ENCODE results near the gene FBXO44. TPM values are rescaled to one million over a fixed set of nuclear protein-coding genes. Genes with fewer than 3 reads are reported as not detected.

Gene FBXO44
- total RNA-seq, 1 donor from 2014 or later, result 20.4 TPM

DNA sequence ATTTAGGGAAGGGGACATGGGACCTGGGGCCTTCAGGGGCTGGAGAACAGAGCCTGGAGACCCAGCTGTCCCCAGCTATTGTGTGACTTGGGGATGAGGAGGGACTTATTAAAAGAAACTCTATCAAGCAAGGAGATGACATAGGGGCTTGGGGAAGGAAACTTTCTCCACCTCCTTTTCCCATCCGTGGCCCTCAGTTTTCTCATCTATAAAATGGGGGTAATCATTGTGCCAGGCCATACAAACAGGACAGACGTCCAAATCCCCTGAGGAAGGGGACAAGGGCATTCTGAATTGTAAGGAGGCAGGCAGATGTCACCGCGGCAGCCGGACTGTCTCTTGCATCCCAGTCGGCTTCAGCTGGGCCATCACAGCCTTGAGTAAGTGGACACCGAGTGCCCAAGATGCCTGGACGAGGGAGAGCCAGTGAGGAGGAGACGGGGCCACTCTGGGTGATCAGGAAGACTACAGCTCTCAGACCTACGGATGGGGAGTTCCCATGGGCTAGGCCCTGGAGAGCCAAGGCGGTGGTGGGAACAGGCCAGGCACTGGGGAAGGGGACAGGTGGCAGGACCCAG, 2.4 kb upstream of the FBXO44 start:
- intact Hi-C loops (cut with micrococcal nuclease), result loop anchor here (10.0 kb wide), 1 partner anchor 63 kb away; no protein-coding TSS in a partner anchor
- no peak for DNase-seq
- no peak for ATAC-seq

GRCh38 chr1:11653101-11653860, 1.4 kb upstream of the FBXO44 start:
- intact Hi-C loops (cut with micrococcal nuclease), result loop anchor here (10.0 kb wide), 1 partner anchor 62 kb away; no protein-coding TSS in a partner anchor
- no peak for DNase-seq
- no peak for ATAC-seq

GRCh38 chr1:11653861-11654136, 878 bp upstream of the FBXO44 start:
- intact Hi-C loops (cut with micrococcal nuclease), result loop anchor here (10.0 kb wide), 1 partner anchor 61 kb away; no protein-coding TSS in a partner anchor
- ATAC-seq (no peak), DNase-seq (no peak)

GRCh38 chr1:11654939-11655808, 497 bp downstream of the FBXO44 start:
- no peak for DNase-seq
- intact Hi-C loops (cut with micrococcal nuclease), result loop anchor here (10.0 kb wide), 1 partner anchor 60 kb away; no protein-coding TSS in a partner anchor
- peak; percentile 6 for ATAC-seq

GRCh38 chr1:11657654-11658053, 3.0 kb downstream of the FBXO44 start:
- no peak for ATAC-seq
- DNase-seq, result no peak
- intact Hi-C loops (cut with micrococcal nuclease), result loop anchor here (10.0 kb wide), 1 partner anchor 57 kb away; no protein-coding TSS in a partner anchor

DNA sequence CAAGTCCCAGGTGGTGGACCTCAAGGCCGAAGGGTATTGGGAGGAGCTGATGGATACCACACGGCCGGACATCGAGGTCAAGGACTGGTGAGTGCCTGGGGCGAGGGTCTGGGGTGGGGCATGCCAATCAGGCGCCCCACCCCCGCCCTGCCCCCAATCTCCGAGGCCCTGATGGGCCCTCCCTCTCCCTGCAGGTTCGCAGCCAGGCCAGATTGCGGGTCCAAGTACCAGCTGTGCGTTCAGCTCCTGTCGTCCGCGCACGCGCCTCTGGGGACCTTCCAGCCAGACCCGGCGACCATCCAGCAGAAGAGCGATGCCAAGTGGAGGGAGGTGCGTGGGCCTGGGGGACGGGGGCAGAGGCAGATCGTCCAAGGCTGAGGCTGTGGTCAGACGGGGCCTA, 3.9 kb downstream of the FBXO44 start:
- DNase-seq, result no peak
- ATAC-seq, result no peak
- intact Hi-C loops (cut with micrococcal nuclease), result loop anchor here (10.0 kb wide), 1 partner anchor 56 kb away; no protein-coding TSS in a partner anchor

GRCh38 chr1:11659748-11660147, 5.1 kb downstream of the FBXO44 start:
- DNase-seq, result no peak
- intact Hi-C loops (cut with micrococcal nuclease), result loop anchor here (10.0 kb wide), 1 partner anchor 55 kb away; no protein-coding TSS in a partner anchor
- ATAC-seq, result no peak

GRCh38 chr1:11661103-11661502, 6.4 kb downstream of the FBXO44 start:
- no peak for DNase-seq
- intact Hi-C loops (cut with micrococcal nuclease), result no loop called here

GRCh38 chr1:11664336-11665065, 9.8 kb downstream of the FBXO44 start:
- intact Hi-C loops (cut with micrococcal nuclease), result no loop called here
- DNase-seq, result peak; percentile 65

More at GRCh38 chr1:11661103-11661502, 6.4 kb downstream of the FBXO44 start:
- ATAC-seq, result no peak

GRCh38 chr1:11668516-11668915, 13.8 kb downstream of the FBXO44 start:
- intact Hi-C loops (cut with micrococcal nuclease), result no loop called here
- ATAC-seq (no peak), DNase-seq (no peak)

More at GRCh38 chr1:11664336-11665065, 9.8 kb downstream of the FBXO44 start:
- ATAC-seq, result peak; percentile 50

DNA sequence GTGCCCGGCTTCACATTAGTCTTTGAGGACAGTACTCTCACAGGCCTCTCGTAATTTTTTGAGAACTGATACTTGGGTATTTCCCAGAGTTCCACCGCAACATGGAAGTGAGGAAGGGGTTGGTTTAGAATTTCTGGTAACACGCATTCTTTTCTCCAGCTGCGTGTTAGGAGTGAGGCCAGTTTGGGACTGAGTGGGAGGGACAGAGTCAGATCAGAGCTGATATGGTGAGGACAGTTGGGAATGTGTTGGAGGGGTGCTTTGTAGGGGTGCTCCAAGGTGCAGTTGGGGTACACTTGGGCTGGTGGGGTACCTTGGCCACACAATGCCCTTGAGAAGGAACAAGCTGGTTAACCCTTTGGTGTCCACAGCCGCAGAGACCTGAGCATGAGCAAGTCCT, 16.1 kb downstream of the FBXO44 start:
- ATAC-seq (no peak), DNase-seq (no peak)
- intact Hi-C loops (cut with micrococcal nuclease), result no loop called here

GRCh38 chr1:11671205-11671543, 16.5 kb downstream of the FBXO44 start:
- intact Hi-C loops (cut with micrococcal nuclease), result no loop called here
- no peak for ATAC-seq
- no peak for DNase-seq

DNA sequence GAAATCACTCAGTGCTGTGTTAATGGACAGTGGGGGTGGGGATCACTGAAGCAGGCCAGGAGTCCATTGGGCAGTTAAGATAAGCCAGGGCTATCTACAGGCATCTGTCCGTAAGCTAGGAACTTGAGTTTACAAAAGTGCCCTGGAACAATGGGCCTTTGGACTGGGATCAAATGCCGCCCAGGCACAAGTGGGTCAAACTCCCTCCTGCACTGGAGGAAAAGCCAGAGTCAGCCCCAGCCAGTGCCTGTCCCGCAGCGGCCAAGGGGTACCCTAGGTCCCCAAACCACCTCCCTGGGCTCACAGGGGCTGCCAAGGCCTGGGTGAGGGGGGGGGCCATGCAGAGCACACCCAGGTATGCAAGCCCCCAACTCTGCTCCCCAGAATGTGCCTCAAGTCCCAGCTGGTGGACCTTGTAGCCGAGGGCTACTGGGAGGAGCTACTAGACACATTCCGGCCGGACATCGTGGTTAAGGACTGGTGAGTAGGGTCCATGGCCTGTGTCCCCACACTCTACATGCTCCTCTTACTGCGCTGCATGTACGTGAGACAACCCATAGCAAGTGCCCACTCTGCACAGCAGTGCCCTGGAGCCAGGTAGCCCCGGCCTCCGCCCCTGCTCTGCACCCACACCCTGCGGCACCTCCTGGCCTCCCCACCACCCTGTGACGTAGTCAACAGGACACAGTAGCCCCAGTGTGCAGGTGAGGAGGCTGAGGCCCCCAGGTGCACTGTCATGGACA, 17.0 kb downstream of the FBXO44 start:
- DNase-seq, result no peak
- ATAC-seq, result no peak

GRCh38 chr1:11673089-11673769, 18.6 kb downstream of the FBXO44 start:
- intact Hi-C loops (cut with micrococcal nuclease), result no loop called here
- no peak for ATAC-seq
- no peak for DNase-seq

More for the DNA sequence above, 17.0 kb downstream of the FBXO44 start:
- intact Hi-C loops (cut with micrococcal nuclease), result no loop called here

DNA sequence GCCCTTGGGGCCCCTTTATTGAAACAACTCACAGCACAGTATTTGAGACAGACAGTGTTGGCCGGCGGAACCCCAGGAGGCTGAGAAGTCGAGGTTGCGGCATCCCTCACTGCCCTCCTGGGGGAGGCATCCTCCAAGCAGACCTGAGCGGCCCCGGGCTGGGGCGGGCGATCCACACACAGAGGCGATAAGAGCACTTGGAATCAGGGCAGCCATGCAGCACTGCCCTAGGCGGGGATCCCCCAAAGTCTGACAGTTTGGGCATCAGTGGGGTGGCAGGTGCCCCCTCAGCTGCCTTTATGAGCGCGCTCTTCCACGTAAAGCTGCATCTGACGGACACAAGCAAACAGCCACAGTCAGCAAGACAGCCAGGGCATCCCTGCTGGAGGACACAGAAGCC, 19.8 kb downstream of the FBXO44 start:
- ATAC-seq (no peak), DNase-seq (no peak)
- intact Hi-C loops (cut with micrococcal nuclease), result no loop called here

DNA sequence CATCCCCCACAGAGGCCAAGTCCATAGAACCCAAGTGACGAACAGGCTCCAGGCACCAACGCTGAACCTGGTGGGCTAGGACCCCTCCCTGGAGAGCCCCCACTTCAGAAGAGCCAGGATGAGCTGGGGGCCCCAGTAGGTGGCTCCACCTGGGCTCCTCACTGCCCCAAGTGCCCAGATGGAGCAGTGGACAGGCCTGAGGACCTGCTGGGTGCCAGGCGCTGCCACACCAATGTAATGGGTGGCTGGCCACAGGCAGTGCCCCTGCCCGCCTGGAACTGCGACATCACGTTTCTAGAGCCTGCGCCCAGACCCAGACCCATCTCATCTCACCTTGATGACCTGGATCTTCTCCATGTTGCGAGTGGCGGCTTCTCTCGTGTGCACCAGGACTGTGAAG, 20.6 kb downstream of the FBXO44 start:
- ATAC-seq, result no peak
- intact Hi-C loops (cut with micrococcal nuclease), result no loop called here
- DNase-seq, result no peak

- DNase-seq (no peak), ATAC-seq (no peak)
- intact Hi-C loops (cut with micrococcal nuclease), result no loop called here
These were observed 21.9 kb downstream of the FBXO44 start for GRCh38 chr1:11676386-11677103.
